Measurements from ENCODE around the gene FAM228A. TPM values are rescaled to one million over a fixed set of nuclear protein-coding genes. Genes with fewer than 3 reads are reported as not detected.

FAM228A gene
- total and polyA plus RNA-seq, 2 experiments from 2014 or later, result 0.11 to 0.35 TPM

DNA sequence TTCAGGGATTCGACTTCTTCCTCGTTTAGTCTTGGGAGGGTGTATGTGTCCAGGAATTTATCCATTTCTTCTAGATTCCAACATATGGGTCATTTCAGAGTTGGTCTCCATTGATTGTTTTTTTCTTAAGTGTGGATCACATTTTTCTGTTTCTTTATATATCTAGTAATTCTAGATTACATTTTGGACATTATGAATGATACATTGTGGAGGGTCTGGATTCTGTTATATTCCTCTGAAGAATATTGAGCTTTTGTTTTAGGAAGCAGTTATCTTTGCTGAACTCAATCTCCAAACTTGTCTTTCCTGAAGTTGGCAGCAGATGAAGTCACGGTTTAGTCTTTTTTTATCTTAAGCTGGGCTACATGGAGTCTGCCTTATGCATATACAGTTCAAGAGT lies 42.3 kb upstream of the FAM228A start:
- H3K9me2 ChIP-seq (ENCODE audit: insufficient read depth), result no peaks in the 10 kb centered on the region
- H3K4me2 ChIP-seq, result no peak overlapping the region
- H2AFZ ChIP-seq, result no peak overlapping the region
- no peaks in the 10 kb centered on the region; the same call in 1 of the 2 replicates for H3K36me3 ChIP-seq (ENCODE audit: insufficient read depth)
- no peaks in the 10 kb centered on the region for H3F3A ChIP-seq (replicated peaks; ENCODE audit: low read depth)
- H3K4me1 ChIP-seq (ENCODE audit: insufficient read depth), result no peaks in the 10 kb centered on the region
- DNase-seq (ENCODE audit: low spot score) (no peak), ATAC-seq (no peak)
- Mint-ChIP-seq H3K27me3 (ENCODE audit: insufficient read depth, low read depth, poor library complexity) (no peaks in the 10 kb centered on the region), H3K9me3 (peaks cover 16% of the 10 kb centered on the region; the same call in 2 of the 3 replicates), H3K36me3 (ENCODE audit: low read depth) (peaks cover 4% of the 10 kb centered on the region; the same call in 2 of the 3 replicates), H3K4me3 (no peak overlapping the region), H3K4me1 (no peaks in the 10 kb centered on the region), H3K27ac (no peak overlapping the region)
- no peak overlapping the region for H3K27ac ChIP-seq (ENCODE audit: low read depth)
- no peaks in the 10 kb centered on the region for H3K27me3 ChIP-seq (ENCODE audit: insufficient read depth)
- no peaks in the 10 kb centered on the region for H3K79me2 ChIP-seq (replicated peaks; ENCODE audit: insufficient read depth)
- H4K20me1 ChIP-seq (replicated peaks; ENCODE audit: insufficient read depth), result no peaks in the 10 kb centered on the region
- no peak overlapping the region for H3K4me3 ChIP-seq
- TF ChIP-seq POLR2AphosphoS5 (IDR thresholded peaks at IDR 0.05; ENCODE audit: low read depth) (no peak), EZH2phosphoT487 (IDR thresholded peaks at IDR 0.05; ENCODE audit: unreplicated experiment) (no peak), EZH2 (IDR thresholded peaks at IDR 0.05; ENCODE audit: low read depth, unreplicated experiment) (no peak), ZNF114 (CRISPR knock-in tag; IDR thresholded peaks at IDR 0.05) (no peak), ZNF331 (CRISPR knock-in tag; IDR thresholded peaks at IDR 0.05; ENCODE audit: low read depth) (no peak), STAT1 (IDR thresholded peaks at IDR 0.05; ENCODE audit: unreplicated experiment) (no peak), NANOG (IDR thresholded peaks at IDR 0.05; ENCODE audit: borderline replicate concordance) (no peak), JUNB (IDR thresholded peaks at IDR 0.05; ENCODE audit: unreplicated experiment) (no peak), CREB1 (CRISPR knock-in tag; IDR thresholded peaks at IDR 0.05; ENCODE audit: low read depth) (no peak)
- TF ChIP-seq, protein P1, sequence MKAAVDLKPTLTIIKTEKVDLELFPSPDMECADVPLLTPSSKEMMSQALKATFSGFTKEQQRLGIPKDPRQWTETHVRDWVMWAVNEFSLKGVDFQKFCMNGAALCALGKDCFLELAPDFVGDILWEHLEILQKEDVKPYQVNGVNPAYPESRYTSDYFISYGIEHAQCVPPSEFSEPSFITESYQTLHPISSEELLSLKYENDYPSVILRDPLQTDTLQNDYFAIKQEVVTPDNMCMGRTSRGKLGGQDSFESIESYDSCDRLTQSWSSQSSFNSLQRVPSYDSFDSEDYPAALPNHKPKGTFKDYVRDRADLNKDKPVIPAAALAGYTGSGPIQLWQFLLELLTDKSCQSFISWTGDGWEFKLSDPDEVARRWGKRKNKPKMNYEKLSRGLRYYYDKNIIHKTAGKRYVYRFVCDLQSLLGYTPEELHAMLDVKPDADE (IDR thresholded peaks at IDR 0.05), result no peak
- TF ChIP-seq, protein P2, sequence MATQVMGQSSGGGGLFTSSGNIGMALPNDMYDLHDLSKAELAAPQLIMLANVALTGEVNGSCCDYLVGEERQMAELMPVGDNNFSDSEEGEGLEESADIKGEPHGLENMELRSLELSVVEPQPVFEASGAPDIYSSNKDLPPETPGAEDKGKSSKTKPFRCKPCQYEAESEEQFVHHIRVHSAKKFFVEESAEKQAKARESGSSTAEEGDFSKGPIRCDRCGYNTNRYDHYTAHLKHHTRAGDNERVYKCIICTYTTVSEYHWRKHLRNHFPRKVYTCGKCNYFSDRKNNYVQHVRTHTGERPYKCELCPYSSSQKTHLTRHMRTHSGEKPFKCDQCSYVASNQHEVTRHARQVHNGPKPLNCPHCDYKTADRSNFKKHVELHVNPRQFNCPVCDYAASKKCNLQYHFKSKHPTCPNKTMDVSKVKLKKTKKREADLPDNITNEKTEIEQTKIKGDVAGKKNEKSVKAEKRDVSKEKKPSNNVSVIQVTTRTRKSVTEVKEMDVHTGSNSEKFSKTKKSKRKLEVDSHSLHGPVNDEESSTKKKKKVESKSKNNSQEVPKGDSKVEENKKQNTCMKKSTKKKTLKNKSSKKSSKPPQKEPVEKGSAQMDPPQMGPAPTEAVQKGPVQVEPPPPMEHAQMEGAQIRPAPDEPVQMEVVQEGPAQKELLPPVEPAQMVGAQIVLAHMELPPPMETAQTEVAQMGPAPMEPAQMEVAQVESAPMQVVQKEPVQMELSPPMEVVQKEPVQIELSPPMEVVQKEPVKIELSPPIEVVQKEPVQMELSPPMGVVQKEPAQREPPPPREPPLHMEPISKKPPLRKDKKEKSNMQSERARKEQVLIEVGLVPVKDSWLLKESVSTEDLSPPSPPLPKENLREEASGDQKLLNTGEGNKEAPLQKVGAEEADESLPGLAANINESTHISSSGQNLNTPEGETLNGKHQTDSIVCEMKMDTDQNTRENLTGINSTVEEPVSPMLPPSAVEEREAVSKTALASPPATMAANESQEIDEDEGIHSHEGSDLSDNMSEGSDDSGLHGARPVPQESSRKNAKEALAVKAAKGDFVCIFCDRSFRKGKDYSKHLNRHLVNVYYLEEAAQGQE (IDR thresholded peaks at IDR 0.05; ENCODE audit: unreplicated experiment), result no peak
- TF ChIP-seq, protein P3, sequence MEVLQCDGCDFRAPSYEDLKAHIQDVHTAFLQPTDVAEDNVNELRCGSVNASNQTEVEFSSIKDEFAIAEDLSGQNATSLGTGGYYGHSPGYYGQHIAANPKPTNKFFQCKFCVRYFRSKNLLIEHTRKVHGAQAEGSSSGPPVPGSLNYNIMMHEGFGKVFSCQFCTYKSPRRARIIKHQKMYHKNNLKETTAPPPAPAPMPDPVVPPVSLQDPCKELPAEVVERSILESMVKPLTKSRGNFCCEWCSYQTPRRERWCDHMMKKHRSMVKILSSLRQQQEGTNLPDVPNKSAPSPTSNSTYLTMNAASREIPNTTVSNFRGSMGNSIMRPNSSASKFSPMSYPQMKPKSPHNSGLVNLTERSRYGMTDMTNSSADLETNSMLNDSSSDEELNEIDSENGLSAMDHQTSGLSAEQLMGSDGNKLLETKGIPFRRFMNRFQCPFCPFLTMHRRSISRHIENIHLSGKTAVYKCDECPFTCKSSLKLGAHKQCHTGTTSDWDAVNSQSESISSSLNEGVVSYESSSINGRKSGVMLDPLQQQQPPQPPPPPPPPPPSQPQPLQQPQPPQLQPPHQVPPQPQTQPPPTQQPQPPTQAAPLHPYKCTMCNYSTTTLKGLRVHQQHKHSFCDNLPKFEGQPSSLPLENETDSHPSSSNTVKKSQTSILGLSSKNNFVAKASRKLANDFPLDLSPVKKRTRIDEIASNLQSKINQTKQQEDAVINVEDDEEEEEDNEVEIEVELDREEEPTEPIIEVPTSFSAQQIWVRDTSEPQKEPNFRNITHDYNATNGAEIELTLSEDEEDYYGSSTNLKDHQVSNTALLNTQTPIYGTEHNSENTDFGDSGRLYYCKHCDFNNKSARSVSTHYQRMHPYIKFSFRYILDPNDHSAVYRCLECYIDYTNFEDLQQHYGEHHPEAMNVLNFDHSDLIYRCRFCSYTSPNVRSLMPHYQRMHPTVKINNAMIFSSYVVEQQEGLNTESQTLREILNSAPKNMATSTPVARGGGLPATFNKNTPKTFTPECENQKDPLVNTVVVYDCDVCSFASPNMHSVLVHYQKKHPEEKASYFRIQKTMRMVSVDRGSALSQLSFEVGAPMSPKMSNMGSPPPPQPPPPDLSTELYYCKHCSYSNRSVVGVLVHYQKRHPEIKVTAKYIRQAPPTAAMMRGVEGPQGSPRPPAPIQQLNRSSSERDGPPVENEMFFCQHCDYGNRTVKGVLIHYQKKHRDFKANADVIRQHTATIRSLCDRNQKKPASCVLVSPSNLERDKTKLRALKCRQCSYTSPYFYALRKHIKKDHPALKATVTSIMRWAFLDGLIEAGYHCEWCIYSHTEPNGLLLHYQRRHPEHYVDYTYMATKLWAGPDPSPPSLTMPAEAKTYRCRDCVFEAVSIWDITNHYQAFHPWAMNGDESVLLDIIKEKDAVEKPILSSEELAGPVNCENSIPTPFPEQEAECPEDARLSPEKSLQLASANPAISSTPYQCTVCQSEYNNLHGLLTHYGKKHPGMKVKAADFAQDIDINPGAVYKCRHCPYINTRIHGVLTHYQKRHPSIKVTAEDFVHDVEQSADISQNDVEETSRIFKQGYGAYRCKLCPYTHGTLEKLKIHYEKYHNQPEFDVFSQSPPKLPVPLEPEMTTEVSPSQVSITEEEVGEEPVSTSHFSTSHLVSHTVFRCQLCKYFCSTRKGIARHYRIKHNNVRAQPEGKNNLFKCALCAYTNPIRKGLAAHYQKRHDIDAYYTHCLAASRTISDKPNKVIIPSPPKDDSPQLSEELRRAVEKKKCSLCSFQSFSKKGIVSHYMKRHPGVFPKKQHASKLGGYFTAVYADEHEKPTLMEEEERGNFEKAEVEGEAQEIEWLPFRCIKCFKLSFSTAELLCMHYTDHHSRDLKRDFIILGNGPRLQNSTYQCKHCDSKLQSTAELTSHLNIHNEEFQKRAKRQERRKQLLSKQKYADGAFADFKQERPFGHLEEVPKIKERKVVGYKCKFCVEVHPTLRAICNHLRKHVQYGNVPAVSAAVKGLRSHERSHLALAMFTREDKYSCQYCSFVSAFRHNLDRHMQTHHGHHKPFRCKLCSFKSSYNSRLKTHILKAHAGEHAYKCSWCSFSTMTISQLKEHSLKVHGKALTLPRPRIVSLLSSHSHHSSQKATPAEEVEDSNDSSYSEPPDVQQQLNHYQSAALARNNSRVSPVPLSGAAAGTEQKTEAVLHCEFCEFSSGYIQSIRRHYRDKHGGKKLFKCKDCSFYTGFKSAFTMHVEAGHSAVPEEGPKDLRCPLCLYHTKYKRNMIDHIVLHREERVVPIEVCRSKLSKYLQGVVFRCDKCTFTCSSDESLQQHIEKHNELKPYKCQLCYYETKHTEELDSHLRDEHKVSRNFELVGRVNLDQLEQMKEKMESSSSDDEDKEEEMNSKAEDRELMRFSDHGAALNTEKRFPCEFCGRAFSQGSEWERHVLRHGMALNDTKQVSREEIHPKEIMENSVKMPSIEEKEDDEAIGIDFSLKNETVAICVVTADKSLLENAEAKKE (CRISPR knock-in tag; IDR thresholded peaks at IDR 0.05), result no peak
- TF ChIP-seq, protein P4, sequence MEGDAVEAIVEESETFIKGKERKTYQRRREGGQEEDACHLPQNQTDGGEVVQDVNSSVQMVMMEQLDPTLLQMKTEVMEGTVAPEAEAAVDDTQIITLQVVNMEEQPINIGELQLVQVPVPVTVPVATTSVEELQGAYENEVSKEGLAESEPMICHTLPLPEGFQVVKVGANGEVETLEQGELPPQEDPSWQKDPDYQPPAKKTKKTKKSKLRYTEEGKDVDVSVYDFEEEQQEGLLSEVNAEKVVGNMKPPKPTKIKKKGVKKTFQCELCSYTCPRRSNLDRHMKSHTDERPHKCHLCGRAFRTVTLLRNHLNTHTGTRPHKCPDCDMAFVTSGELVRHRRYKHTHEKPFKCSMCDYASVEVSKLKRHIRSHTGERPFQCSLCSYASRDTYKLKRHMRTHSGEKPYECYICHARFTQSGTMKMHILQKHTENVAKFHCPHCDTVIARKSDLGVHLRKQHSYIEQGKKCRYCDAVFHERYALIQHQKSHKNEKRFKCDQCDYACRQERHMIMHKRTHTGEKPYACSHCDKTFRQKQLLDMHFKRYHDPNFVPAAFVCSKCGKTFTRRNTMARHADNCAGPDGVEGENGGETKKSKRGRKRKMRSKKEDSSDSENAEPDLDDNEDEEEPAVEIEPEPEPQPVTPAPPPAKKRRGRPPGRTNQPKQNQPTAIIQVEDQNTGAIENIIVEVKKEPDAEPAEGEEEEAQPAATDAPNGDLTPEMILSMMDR (conservative IDR thresholded peaks at IDR 0.05; ENCODE audit: low read depth in 2 of 2), result no peak
